T-helper 2 cell treated with Interferon-gamma antibody and Interleukin-4, amounts not matched to agents 5 μg/mL and 100 μg/mL, for 36 hours (primary cell): Measurements from ENCODE around the gene MCL1.
"Not testable (repeated sequence)": the region's sequence is repeated elsewhere in the genome, so short reads cannot be mapped to it uniquely, and the experiment has no call there.

Experiments
- DNase-seq: peaks from one replicate; pipeline ENCODE4 v3.0.0; 2021; ENCODE audit warnings: low spot score
- H3K27ac Mint-ChIP-seq: one replicate; pipeline ENCODE4 v1.8.0; 2021; ENCODE audit warnings: mild to moderate bottlenecking, mixed read lengths
- H3K27me3 Mint-ChIP-seq: one replicate; pipeline ENCODE4 v1.8.0; 2021; ENCODE audit warnings: low read depth, mixed read lengths
- H3K36me3 Mint-ChIP-seq: one replicate; pipeline ENCODE4 v1.8.0; 2021; ENCODE audit warnings: low read depth, mixed read lengths
- H3K4me1 Mint-ChIP-seq: one replicate; pipeline ENCODE4 v1.8.0; 2021; ENCODE audit warnings: low read depth, mixed read lengths
- H3K4me3 Mint-ChIP-seq: one replicate; pipeline ENCODE4 v1.8.0; 2022; ENCODE audit warnings: mild to moderate bottlenecking, moderate library complexity, mixed read lengths
- H3K9me3 Mint-ChIP-seq: one replicate; pipeline ENCODE4 v1.8.0; 2021; ENCODE audit warnings: mixed read lengths

The MCL1 gene

GRCh38 chr1:150581962-150582361 lies 2.6 kb upstream of the MCL1 start:
- DNase-seq, H3K27ac Mint-ChIP-seq, H3K4me3 Mint-ChIP-seq, H3K9me3 Mint-ChIP-seq, H3K27me3 Mint-ChIP-seq: not testable (repeated sequence)
- peaks cover 13% of the 10 kb centered on the region for H3K4me1 Mint-ChIP-seq
- H3K36me3 Mint-ChIP-seq: peaks cover 32% of the 10 kb centered on the region

GRCh38 chr1:150581437-150581836 lies 2.0 kb upstream of the MCL1 start:
- not testable (repeated sequence) for DNase-seq, H3K4me3 Mint-ChIP-seq, H3K27me3 Mint-ChIP-seq, H3K9me3 Mint-ChIP-seq, H3K27ac Mint-ChIP-seq
- Mint-ChIP-seq H3K4me1 (peaks cover 15% of the 10 kb centered on the region), H3K36me3 (peaks cover 37% of the 10 kb centered on the region)

- peak overlapping the region; percentile 78 for H3K4me3 Mint-ChIP-seq
Measured at GRCh38 chr1:150580966-150581365, 1.6 kb upstream of the MCL1 start.

DNA sequence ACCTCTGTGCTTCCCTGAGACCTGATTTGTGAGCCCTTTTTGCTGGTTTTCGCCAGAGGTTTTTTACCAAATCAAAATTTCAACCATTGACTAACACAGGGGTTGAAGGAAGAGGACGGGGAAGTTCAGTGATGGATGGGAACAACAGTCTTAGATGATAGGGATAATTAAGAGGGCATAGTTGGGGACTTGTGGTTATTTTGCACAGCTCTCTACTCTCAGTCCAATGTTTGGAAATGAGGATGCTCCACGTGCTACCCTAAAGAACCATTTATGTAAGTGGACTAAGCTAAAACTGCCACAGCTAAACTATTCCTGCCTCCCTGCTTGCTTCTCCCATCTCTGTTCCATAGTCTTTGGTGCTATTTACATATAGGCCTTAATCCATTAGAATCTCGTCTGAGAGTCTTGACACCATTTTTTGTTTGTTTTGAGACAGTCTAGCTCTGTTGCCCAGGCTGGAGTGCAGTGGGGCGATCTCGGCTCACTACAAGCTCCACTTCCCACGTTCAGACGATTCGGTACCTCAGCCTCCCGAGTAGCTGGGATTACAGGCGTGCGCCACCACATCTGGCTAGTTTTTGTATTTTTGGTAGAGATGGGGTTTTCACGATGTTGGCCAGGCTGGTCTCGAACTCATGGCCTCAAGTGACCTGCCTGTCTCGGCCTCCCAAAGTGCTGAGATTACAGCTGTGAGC lies 684 bp upstream of the MCL1 start:
- Mint-ChIP-seq H3K9me3 (no peaks in the 10 kb centered on the region), H3K36me3 (peaks cover 45% of the 10 kb centered on the region), H3K27me3 (peaks cover 2% of the 10 kb centered on the region), H3K4me3 (peak overlapping the region; percentile 78), H3K4me1 (peaks cover 25% of the 10 kb centered on the region), H3K27ac (peak overlapping the region; percentile 90)
- no peak for DNase-seq

More at GRCh38 chr1:150580966-150581365, 1.6 kb upstream of the MCL1 start:
- DNase-seq, H3K9me3 Mint-ChIP-seq, H3K27me3 Mint-ChIP-seq: not testable (repeated sequence)
- peak overlapping the region; percentile 90 for H3K27ac Mint-ChIP-seq
- H3K4me1 Mint-ChIP-seq: peaks cover 18% of the 10 kb centered on the region
- peaks cover 41% of the 10 kb centered on the region for H3K36me3 Mint-ChIP-seq

- peak; percentile 74 for DNase-seq
- peaks cover 2% of the 10 kb centered on the region for H3K27me3 Mint-ChIP-seq
- peak overlapping the region; percentile 96 for H3K27ac Mint-ChIP-seq
- H3K9me3 Mint-ChIP-seq: no peaks in the 10 kb centered on the region
- H3K36me3 Mint-ChIP-seq: peaks cover 57% of the 10 kb centered on the region
- H3K4me3 Mint-ChIP-seq: peak overlapping the region; percentile 99
- peaks cover 34% of the 10 kb centered on the region for H3K4me1 Mint-ChIP-seq
Measured at GRCh38 chr1:150578272-150579109, 919 bp downstream of the MCL1 start.

- H3K9me3 Mint-ChIP-seq: no peaks in the 10 kb centered on the region
- DNase-seq: no peak
- peaks cover 40% of the 10 kb centered on the region for H3K4me1 Mint-ChIP-seq
- H3K27me3 Mint-ChIP-seq: peaks cover 2% of the 10 kb centered on the region
- peaks cover 65% of the 10 kb centered on the region for H3K36me3 Mint-ChIP-seq
- peak overlapping the region; percentile 96 for H3K27ac Mint-ChIP-seq
- peak overlapping the region; percentile 99 for H3K4me3 Mint-ChIP-seq
Measured at GRCh38 chr1:150577557-150578271, 1.7 kb downstream of the MCL1 start.

DNA sequence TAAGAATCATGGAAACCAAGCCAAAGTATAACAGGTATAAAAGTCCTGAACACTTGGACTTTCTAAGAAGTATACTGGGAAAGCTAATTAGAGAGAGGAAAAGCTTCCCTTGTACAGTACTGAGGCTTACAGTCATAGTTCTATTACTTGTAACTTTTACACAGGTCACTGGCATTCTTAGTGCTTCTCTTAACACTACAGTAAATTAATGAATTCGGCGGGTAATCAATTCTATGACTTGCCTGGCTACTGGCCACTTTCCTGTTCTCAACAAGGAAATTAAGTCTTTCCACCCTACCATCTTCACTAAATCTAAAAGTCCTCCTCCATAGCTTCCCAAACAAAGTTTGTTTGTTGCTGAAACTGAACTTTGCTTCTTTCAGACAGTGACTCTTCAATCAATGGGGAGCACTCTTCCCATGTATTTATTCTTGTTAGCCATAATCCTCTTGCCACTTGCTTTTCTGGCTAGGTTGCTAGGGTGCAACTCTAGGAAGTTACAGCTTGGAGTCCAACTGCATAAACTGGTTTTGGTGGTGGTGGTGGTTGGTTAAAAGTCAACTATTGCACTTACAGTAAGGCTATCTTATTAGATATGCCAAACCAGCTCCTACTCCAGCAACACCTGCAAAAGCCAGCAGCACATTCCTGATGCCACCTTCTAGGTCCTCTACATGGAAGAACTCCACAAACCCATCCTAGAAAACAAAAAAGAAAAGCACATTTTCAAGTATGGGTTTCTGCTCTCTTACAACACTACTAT lies 2.4 kb downstream of the MCL1 start:
- Mint-ChIP-seq H3K9me3 (no peaks in the 10 kb centered on the region), H3K4me1 (peaks cover 41% of the 10 kb centered on the region), H3K4me3 (peak overlapping the region; percentile 99), H3K27me3 (peaks cover 2% of the 10 kb centered on the region), H3K36me3 (peaks cover 68% of the 10 kb centered on the region), H3K27ac (peak overlapping the region; percentile 96)
- no peak for DNase-seq

DNA sequence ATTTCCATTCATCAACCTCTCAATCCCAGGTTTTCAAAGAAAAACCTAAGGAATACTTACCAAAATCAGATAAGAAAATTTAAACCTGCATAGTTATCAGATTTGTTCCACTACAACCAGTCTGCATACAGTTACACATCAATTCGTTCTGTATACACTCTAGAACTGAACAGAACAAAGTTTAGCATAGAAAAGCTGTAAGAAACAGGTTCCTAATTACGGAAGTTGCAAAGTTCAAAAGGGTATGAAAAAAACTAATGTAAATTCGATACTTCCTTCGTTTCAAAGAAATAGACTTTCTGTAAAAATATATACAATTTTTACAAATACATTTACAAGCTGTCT lies 3.1 kb downstream of the MCL1 start:
- Mint-ChIP-seq H3K9me3 (no peaks in the 10 kb centered on the region), H3K4me3 (peak overlapping the region; percentile 99), H3K36me3 (peaks cover 72% of the 10 kb centered on the region), H3K27me3 (peaks cover 2% of the 10 kb centered on the region), H3K4me1 (peaks cover 42% of the 10 kb centered on the region), H3K27ac (peak overlapping the region; percentile 70)
- no peak for DNase-seq

GRCh38 chr1:150575518-150576366 lies 3.7 kb downstream of the MCL1 start:
- peaks cover 46% of the 10 kb centered on the region for H3K4me1 Mint-ChIP-seq
- no peaks in the 10 kb centered on the region for H3K9me3 Mint-ChIP-seq
- DNase-seq: no peak
- H3K36me3 Mint-ChIP-seq: peaks cover 77% of the 10 kb centered on the region
- peak overlapping the region; percentile 99 for H3K4me3 Mint-ChIP-seq
- peaks cover 2% of the 10 kb centered on the region for H3K27me3 Mint-ChIP-seq
- peak overlapping the region; percentile 86 for H3K27ac Mint-ChIP-seq

DNA sequence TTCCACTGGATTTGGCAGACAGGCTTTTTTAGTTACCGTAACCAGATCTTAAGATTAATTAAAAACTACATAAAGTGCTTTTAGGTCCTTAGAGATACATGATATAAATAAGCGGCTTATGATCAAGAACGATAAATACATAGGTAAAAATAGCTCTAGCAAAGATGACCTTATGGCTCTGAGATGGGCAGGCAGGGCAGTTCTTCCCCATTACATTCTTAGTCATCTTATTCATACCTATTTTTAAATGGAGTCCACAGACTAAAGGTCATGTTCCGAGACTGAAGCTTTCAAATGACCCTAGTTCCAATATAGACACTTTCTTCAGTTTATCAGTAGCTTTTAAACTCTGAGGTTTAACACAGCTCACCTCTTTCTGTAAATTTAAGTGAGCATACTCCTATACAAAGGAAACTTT lies 4.3 kb downstream of the MCL1 start:
- peaks cover 46% of the 10 kb centered on the region for H3K4me1 Mint-ChIP-seq
- peaks cover 80% of the 10 kb centered on the region for H3K36me3 Mint-ChIP-seq
- no peak for DNase-seq
- H3K27me3 Mint-ChIP-seq: peaks cover 2% of the 10 kb centered on the region
- H3K4me3 Mint-ChIP-seq: peak overlapping the region; percentile 99
- peak overlapping the region; percentile 70 for H3K27ac Mint-ChIP-seq
- H3K9me3 Mint-ChIP-seq: no peaks in the 10 kb centered on the region

DNA sequence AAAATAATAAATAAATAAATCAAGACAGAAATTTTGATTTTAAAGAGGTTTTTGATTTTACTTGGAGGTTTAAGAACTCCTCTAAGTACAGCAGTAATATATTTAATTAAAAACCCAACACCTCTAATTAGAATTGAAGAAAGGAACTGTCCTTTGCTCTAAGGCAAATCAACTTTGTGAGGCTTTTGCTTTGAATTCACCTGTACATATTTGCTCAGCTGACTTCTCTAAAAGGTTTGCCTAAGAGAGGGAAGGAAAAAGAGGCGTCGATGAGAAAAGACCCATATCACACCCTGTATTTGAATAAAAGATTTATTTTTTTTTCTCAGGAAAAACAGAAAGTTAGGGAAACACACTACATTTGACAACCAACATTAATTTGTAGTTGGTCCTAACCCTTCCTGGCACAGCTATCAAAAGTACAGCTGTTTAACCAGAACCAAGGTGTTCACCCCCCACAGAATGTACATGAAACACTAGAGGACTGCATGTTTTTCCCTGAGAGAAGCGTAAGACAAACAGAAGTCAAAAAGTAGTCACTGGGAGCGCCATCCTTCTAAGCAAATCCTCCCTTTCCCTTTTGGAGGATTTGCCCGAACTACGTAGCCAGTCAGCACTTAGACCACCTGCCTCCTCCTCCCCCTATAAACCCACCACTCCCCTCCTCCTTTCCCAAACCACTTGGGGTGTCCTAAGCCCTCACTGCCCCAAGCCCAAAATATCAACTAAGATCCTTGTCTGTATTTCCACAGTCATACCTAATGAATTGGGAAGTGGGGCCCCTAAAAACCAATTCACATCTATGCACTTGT lies 4.9 kb downstream of the MCL1 start:
- no peak for DNase-seq
- peaks cover 51% of the 10 kb centered on the region for H3K4me1 Mint-ChIP-seq
- peak overlapping the region; percentile 99 for H3K4me3 Mint-ChIP-seq
- H3K36me3 Mint-ChIP-seq: peaks cover 85% of the 10 kb centered on the region
- H3K27ac Mint-ChIP-seq: peak overlapping the region; percentile 70
- no peaks in the 10 kb centered on the region for H3K9me3 Mint-ChIP-seq
- H3K27me3 Mint-ChIP-seq: peaks cover 2% of the 10 kb centered on the region

- H3K27me3 Mint-ChIP-seq, DNase-seq, H3K9me3 Mint-ChIP-seq: not testable (repeated sequence)
- H3K27ac Mint-ChIP-seq: peak overlapping the region; percentile 81
- peaks cover 59% of the 10 kb centered on the region for H3K4me1 Mint-ChIP-seq
- peak overlapping the region; percentile 80 for H3K4me3 Mint-ChIP-seq
- peaks cover 83% of the 10 kb centered on the region for H3K36me3 Mint-ChIP-seq
Measured at GRCh38 chr1:150573648-150574071, 5.8 kb downstream of the MCL1 start.
